GM19035 (cell line): ENCODE data around the gene PDXP.
"Not testable (repeated sequence)": the region's sequence is repeated elsewhere in the genome, so short reads cannot be mapped to it uniquely, and the experiment has no call there.

Source experiments
- ATAC-seq: cut with Tn5 transposase; IDR thresholded peaks from one replicate; pipeline ENCODE4 v1.9.1; 2021; ENCODE audit not compliant: unreplicated experiment

PDXP gene

GRCh38 chr22:37672920-37673455, 14.5 kb downstream of the PDXP start:
- ATAC-seq: no peak

GRCh38 chr22:37674248-37674647, 15.7 kb downstream of the PDXP start:
- ATAC-seq: no peak

- peak; percentile 47 for ATAC-seq
Measured at GRCh38 chr22:37674951-37675929, 16.7 kb downstream of the PDXP start, which contains the start of gene LGALS1. LGALS1 (plus strand) TSS chr22:37675636; CDS start chr22:37675703, 67 bp downstream.

- no peak for ATAC-seq
Measured at GRCh38 chr22:37675930-37676735, 17.6 kb downstream of the PDXP start.

- peak; percentile 50 for ATAC-seq
Measured at GRCh38 chr22:37676736-37677492, 18.4 kb downstream of the PDXP start.

GRCh38 chr22:37677493-37677974, 19.0 kb downstream of the PDXP start:
- peak; percentile 10 for ATAC-seq

GRCh38 chr22:37678372-37678771, 19.8 kb downstream of the PDXP start:
- no peak for ATAC-seq

GRCh38 chr22:37679670-37680069, 21.1 kb downstream of the PDXP start:
- no peak for ATAC-seq

GRCh38 chr22:37680191-37680851, 21.8 kb downstream of the PDXP start:
- no peak for ATAC-seq

GRCh38 chr22:37681001-37681424, 22.5 kb downstream of the PDXP start:
- ATAC-seq: no peak

GRCh38 chr22:37681556-37682049, 23.1 kb downstream of the PDXP start:
- no peak for ATAC-seq

GRCh38 chr22:37684803-37685615, 26.5 kb downstream of the PDXP start:
- no peak for ATAC-seq

- peak; percentile 92 for ATAC-seq
Measured at GRCh38 chr22:37686002-37686982, 27.8 kb downstream of the PDXP start, which contains the start of gene NOL12. NOL12 (plus strand) TSS chr22:37686343; CDS start chr22:37686393, 50 bp downstream.

GRCh38 chr22:37690407-37690806, 31.9 kb downstream of the PDXP start:
- ATAC-seq: no peak

- no peak for ATAC-seq
Measured at GRCh38 chr22:37690901-37691504, 32.5 kb downstream of the PDXP start.

GRCh38 chr22:37692627-37693285, 34.2 kb downstream of the PDXP start:
- ATAC-seq: no peak

- not testable (repeated sequence) for ATAC-seq
Measured at GRCh38 chr22:37694131-37694530, 35.6 kb downstream of the PDXP start.
